ENCODE data around the gene NRL.

- no peak for TF ChIP-seq EZH2 (IDR thresholded peaks at IDR 0.05)
- TF ChIP-seq CTCF (IDR thresholded peaks at IDR 0.05 in 2 of 3, conservative IDR thresholded peaks at IDR 0.05 in 1 of 3; ENCODE audit: borderline replicate concordance in 1 of 3, insufficient read depth in 1 of 3, low read depth in 2 of 3, low read length in 2 of 3): peak in 2 of 3 experiments; percentile 27 to 30; a peak in 3 of 6 replicates
- TF ChIP-seq YY1 (IDR thresholded peaks at IDR 0.05; ENCODE audit: extremely low read depth, insufficient replicate concordance, low read depth, low read length): no peak
- TF ChIP-seq POLR2AphosphoS5 (IDR thresholded peaks at IDR 0.05; ENCODE audit: low read depth, low read length): no peak
- TF ChIP-seq EZH2phosphoT487 (IDR thresholded peaks at IDR 0.05; ENCODE audit: borderline replicate concordance): no peak
- TF ChIP-seq MAX (IDR thresholded peaks at IDR 0.05): no peak
- no peak for TF ChIP-seq RAD21 (IDR thresholded peaks at IDR 0.05; ENCODE audit: low read depth)
- no peak for TF ChIP-seq POLR2A (IDR thresholded peaks at IDR 0.05; ENCODE audit: borderline replicate concordance, extremely low read depth, insufficient read depth, insufficient read length)
- no peak for TF ChIP-seq JUND (IDR thresholded peaks at IDR 0.05)
Observed at GRCh38 chr14:24139272-24139934, 24.7 kb upstream of the NRL start.

Data from HCT116 (cell line).